Caco-2 (cell line): ENCODE measurements around the gene NFKB1. TPM values are rescaled to one million over a fixed set of nuclear protein-coding genes. Genes with fewer than 3 reads are reported as not detected.

Source experiments
- BruUV-seq: library from RNA; stranded (reverse); fragments of 400-500 nt; replicated peaks from 2 replicates; lab custom pipeline; 2021; lab: Mats Ljungman, UMichigan
- CTCF ChIA-PET: fragments of 300-600 bp; sonication (Branson Sonifier 250); formaldehyde crosslinking; loops from one replicate; lab custom pipeline; 2022; ENCODE audit warnings: antibody characterized with exemption; lab: Charles Lee
- POLR2A ChIA-PET: fragments of 300-600 bp; sonication (Branson Sonifier 250); formaldehyde crosslinking; loops from one replicate; lab custom pipeline; 2022; ENCODE audit warnings: antibody characterized with exemption; lab: Charles Lee
- DNase-seq, 2 experiments: peaks; one replicate each; pipeline versions ENCODE4 v3.0.0 to v3.0.0-alpha.2; 2020 to 2022
- H3K27me3 ChIP-seq: replicated peaks from 2 replicates; pipeline ENCODE4 v1.6.0; 2011; ENCODE audit warnings: low read length; ENCODE audit not compliant: control insufficient read depth, insufficient read depth
- H3K36me3 ChIP-seq: 2 replicates; pipeline ENCODE4 v1.5.1; 2011; ENCODE audit warnings: low read length; ENCODE audit not compliant: control insufficient read depth, insufficient read depth
- H3K4me1 ChIP-seq: fragments of 250-450 bp; sonication (Bioruptor Pico); 2 replicates; pipeline ENCODE4 v1.5.1; 2020; ENCODE audit warnings: mild to moderate bottlenecking
- H3K4me3 ChIP-seq: 2 replicates; pipeline ENCODE4 v1.5.1; 2011; ENCODE audit warnings: low read depth, mild to moderate bottlenecking, control low read depth, low read length
- H3K9me3 ChIP-seq: fragments of 250-450 bp; sonication (Bioruptor Pico); 2 replicates; pipeline ENCODE4 v1.5.1; 2020; ENCODE audit warnings: mild to moderate bottlenecking, moderate library complexity
- H3K27ac Mint-ChIP-seq: one replicate; pipeline ENCODE4 v1.8.0; 2022; ENCODE audit warnings: mixed read lengths; ENCODE audit not compliant: unreplicated experiment
- H3K27me3 Mint-ChIP-seq: one replicate; pipeline ENCODE4 v1.8.0; 2022; ENCODE audit warnings: mixed read lengths; ENCODE audit not compliant: insufficient read depth, unreplicated experiment
- H3K36me3 Mint-ChIP-seq: one replicate; pipeline ENCODE4 v1.8.0; 2022; ENCODE audit warnings: mild to moderate bottlenecking, mixed read lengths; ENCODE audit not compliant: insufficient read depth, unreplicated experiment
- H3K4me1 Mint-ChIP-seq: one replicate; pipeline ENCODE4 v1.8.0; 2022; ENCODE audit warnings: low read depth, mixed read lengths; ENCODE audit not compliant: unreplicated experiment
- H3K4me3 Mint-ChIP-seq: one replicate; pipeline ENCODE4 v1.8.0; 2022; ENCODE audit warnings: mild to moderate bottlenecking, moderate library complexity, mixed read lengths; ENCODE audit not compliant: unreplicated experiment
- H3K9me3 Mint-ChIP-seq: one replicate; pipeline ENCODE4 v1.8.0; 2022; ENCODE audit warnings: mixed read lengths; ENCODE audit not compliant: unreplicated experiment
- intact Hi-C: fragments of 100-400 bp; cut with micrococcal nuclease; formaldehyde crosslinking; loops from one replicate; pipeline ENCODE4 v1.10.0; 2022; ENCODE audit not compliant: unreplicated experiment
- total RNA-seq: library from RNA; stranded (reverse); gene quantifications from 2 replicates; pipeline ENCODE4 v1.2.3, GENCODE V29; 2022
- TF ChIP-seq, protein P1 (sequence below), 2 experiments: fragments of 200-600 bp in 1 of 2; IDR thresholded peaks; 1 replicate in 1 of 2; 2 replicates in 1 of 2; pipeline versions ENCODE4 v1.5.1 to v1.8.0; 2011 to 2022; ENCODE audit warnings: antibody characterized with exemption in 1 of 2, control low read depth in 1 of 2, inconsistent platforms in 1 of 2, low read depth in 1 of 2, low read length in 1 of 2, mild to moderate bottlenecking in 1 of 2, moderate library complexity in 1 of 2; ENCODE audit not compliant: insufficient read depth in 1 of 2, severe bottlenecking in 1 of 2, unreplicated experiment in 1 of 2

Gene NFKB1
- total RNA-seq, 1 experiment from 2014 or later: 33.0 TPM

- H3K9me3 Mint-ChIP-seq: peaks cover 30% of the 10 kb centered on the region
- no peak overlapping the region for H3K4me3 Mint-ChIP-seq
- H3K36me3 ChIP-seq: no peaks in the 10 kb centered on the region
- no peaks in the 10 kb centered on the region for H3K27me3 Mint-ChIP-seq
- intact Hi-C loops: no loop called here
- H3K9me3 ChIP-seq: peaks cover 13% of the 10 kb centered on the region
- H3K4me1 Mint-ChIP-seq: no peaks in the 10 kb centered on the region
- no peak overlapping the region for H3K27ac Mint-ChIP-seq
- no peaks in the 10 kb centered on the region for H3K27me3 ChIP-seq
- H3K4me1 ChIP-seq: no peaks in the 10 kb centered on the region
- CTCF ChIA-PET: no interaction called here
- no TSS peak for BruUV-seq
- TF ChIP-seq, protein P1, sequence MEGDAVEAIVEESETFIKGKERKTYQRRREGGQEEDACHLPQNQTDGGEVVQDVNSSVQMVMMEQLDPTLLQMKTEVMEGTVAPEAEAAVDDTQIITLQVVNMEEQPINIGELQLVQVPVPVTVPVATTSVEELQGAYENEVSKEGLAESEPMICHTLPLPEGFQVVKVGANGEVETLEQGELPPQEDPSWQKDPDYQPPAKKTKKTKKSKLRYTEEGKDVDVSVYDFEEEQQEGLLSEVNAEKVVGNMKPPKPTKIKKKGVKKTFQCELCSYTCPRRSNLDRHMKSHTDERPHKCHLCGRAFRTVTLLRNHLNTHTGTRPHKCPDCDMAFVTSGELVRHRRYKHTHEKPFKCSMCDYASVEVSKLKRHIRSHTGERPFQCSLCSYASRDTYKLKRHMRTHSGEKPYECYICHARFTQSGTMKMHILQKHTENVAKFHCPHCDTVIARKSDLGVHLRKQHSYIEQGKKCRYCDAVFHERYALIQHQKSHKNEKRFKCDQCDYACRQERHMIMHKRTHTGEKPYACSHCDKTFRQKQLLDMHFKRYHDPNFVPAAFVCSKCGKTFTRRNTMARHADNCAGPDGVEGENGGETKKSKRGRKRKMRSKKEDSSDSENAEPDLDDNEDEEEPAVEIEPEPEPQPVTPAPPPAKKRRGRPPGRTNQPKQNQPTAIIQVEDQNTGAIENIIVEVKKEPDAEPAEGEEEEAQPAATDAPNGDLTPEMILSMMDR (IDR thresholded peaks at IDR 0.05; ENCODE audit: insufficient read depth in 1 of 2, low read depth in 1 of 2, low read length in 1 of 2, severe bottlenecking in 1 of 2, unreplicated experiment in 1 of 2): no peak
- POLR2A ChIA-PET: no interaction called here
- H3K36me3 Mint-ChIP-seq: peaks cover 17% of the 10 kb centered on the region
- no peak overlapping the region for H3K4me3 ChIP-seq
- DNase-seq: no peak
Measured at GRCh38 chr4:102518703-102519131, 17.6 kb downstream of the NFKB1 start.

- CTCF ChIA-PET: no interaction called here
- Histone ChIP-seq H3K36me3 (no peaks in the 10 kb centered on the region), H3K9me3 (peaks cover 13% of the 10 kb centered on the region), H3K27me3 (no peaks in the 10 kb centered on the region), H3K4me3 (no peak overlapping the region), H3K4me1 (no peaks in the 10 kb centered on the region)
- Mint-ChIP-seq H3K27ac (no peak overlapping the region), H3K9me3 (peaks cover 23% of the 10 kb centered on the region), H3K27me3 (no peaks in the 10 kb centered on the region), H3K4me3 (no peak overlapping the region), H3K36me3 (peaks cover 17% of the 10 kb centered on the region), H3K4me1 (no peaks in the 10 kb centered on the region)
- POLR2A ChIA-PET: no interaction called here
- no TSS peak for BruUV-seq
- intact Hi-C loops: no loop called here
- TF ChIP-seq, protein P1 (IDR thresholded peaks at IDR 0.05; ENCODE audit: insufficient read depth in 1 of 2, low read depth in 1 of 2, low read length in 1 of 2, severe bottlenecking in 1 of 2, unreplicated experiment in 1 of 2): no peak
- DNase-seq: no peak
Measured at GRCh38 chr4:102519925-102520324, 18.8 kb downstream of the NFKB1 start.

- CTCF ChIA-PET: no interaction called here
- Histone ChIP-seq H3K36me3 (no peaks in the 10 kb centered on the region), H3K9me3 (peaks cover 2% of the 10 kb centered on the region), H3K4me3 (no peak overlapping the region), H3K4me1 (no peaks in the 10 kb centered on the region), H3K27me3 (no peaks in the 10 kb centered on the region)
- Mint-ChIP-seq H3K4me3 (no peak overlapping the region), H3K27ac (no peak overlapping the region), H3K9me3 (peaks cover 6% of the 10 kb centered on the region), H3K36me3 (peaks cover 8% of the 10 kb centered on the region), H3K27me3 (no peaks in the 10 kb centered on the region), H3K4me1 (no peaks in the 10 kb centered on the region)
- TF ChIP-seq, protein P1 (IDR thresholded peaks at IDR 0.05; ENCODE audit: insufficient read depth in 1 of 2, low read depth in 1 of 2, low read length in 1 of 2, severe bottlenecking in 1 of 2, unreplicated experiment in 1 of 2): no peak
- intact Hi-C loops: no loop called here
- no TSS peak for BruUV-seq
- no peak for DNase-seq
- POLR2A ChIA-PET: no interaction called here
Measured at GRCh38 chr4:102521570-102521969, 20.4 kb downstream of the NFKB1 start.
